H9 (cell line): ENCODE data around the gene POLN. TPM values are rescaled to one million over a fixed set of nuclear protein-coding genes. Genes with fewer than 3 reads are reported as not detected.

ENCODE experiments used
- DNase-seq: peaks from one replicate; pipeline ENCODE4 v3.0.0-alpha.2; 2017
- H2AFZ ChIP-seq: one replicate; pipeline ENCODE4 v1.6.1; 2013; ENCODE audit warnings: mild to moderate bottlenecking, low read length, control low read depth, moderate library complexity
- H2AK5ac ChIP-seq: 2 replicates; pipeline ENCODE4 v1.6.1; 2013; ENCODE audit warnings: low read length, control low read depth, mixed read lengths; ENCODE audit not compliant: insufficient read length
- H2BK120ac ChIP-seq: one replicate; pipeline ENCODE4 v1.6.1; 2013; ENCODE audit warnings: low read depth, mild to moderate bottlenecking, low read length, control low read depth, inconsistent platforms; ENCODE audit not compliant: poor library complexity, severe bottlenecking
- H2BK12ac ChIP-seq: 2 replicates; pipeline ENCODE4 v1.6.1; 2013; ENCODE audit warnings: low read length, control low read depth, mixed read lengths, low read depth; ENCODE audit not compliant: insufficient read length
- H2BK15ac ChIP-seq: 2 replicates; pipeline ENCODE4 v1.6.1; 2013; ENCODE audit warnings: low read depth, low read length, control low read depth
- H2BK20ac ChIP-seq: one replicate; pipeline ENCODE4 v1.6.1; 2013; ENCODE audit warnings: low read depth, mild to moderate bottlenecking, low read length, control low read depth, inconsistent platforms; ENCODE audit not compliant: poor library complexity, severe bottlenecking
- H2BK5ac ChIP-seq: 2 replicates; pipeline ENCODE4 v1.6.1; 2013; ENCODE audit warnings: low read length, control low read depth, mixed read lengths; ENCODE audit not compliant: insufficient read length
- H3K14ac ChIP-seq: 2 replicates; pipeline ENCODE4 v1.6.1; 2013; ENCODE audit warnings: low read length, control low read depth; ENCODE audit not compliant: insufficient read depth
- H3K18ac ChIP-seq: 2 replicates; pipeline ENCODE4 v1.6.1; 2013; ENCODE audit warnings: low read depth, mild to moderate bottlenecking, mixed read lengths, low read length, control low read depth; ENCODE audit not compliant: insufficient read length
- H3K23ac ChIP-seq: 2 replicates; pipeline ENCODE4 v1.6.1; 2013; ENCODE audit warnings: low read length, control low read depth, mixed read lengths, low read depth; ENCODE audit not compliant: insufficient read length
- H3K23me2 ChIP-seq: 2 replicates; pipeline ENCODE4 v1.6.1; 2013; ENCODE audit warnings: low read depth, mild to moderate bottlenecking, mixed read lengths, low read length, control low read depth; ENCODE audit not compliant: insufficient read length, poor library complexity, severe bottlenecking
- H3K27ac ChIP-seq: 2 replicates; pipeline ENCODE4 v1.5.1; 2013; ENCODE audit warnings: low read length, control low read depth, mixed read lengths, low read depth; ENCODE audit not compliant: insufficient read length
- H3K27me3 ChIP-seq: 2 replicates; pipeline ENCODE4 v1.6.1; 2013; ENCODE audit warnings: low read length, control low read depth, inconsistent platforms; ENCODE audit not compliant: insufficient read depth
- H3K4ac ChIP-seq: 2 replicates; pipeline ENCODE4 v1.6.1; 2013; ENCODE audit warnings: low read depth, mild to moderate bottlenecking, control low read depth, inconsistent platforms, low read length, moderate library complexity
- H3K4me1 ChIP-seq: 2 replicates; pipeline ENCODE4 v1.6.1; 2013; ENCODE audit warnings: low read length, control low read depth, inconsistent platforms; ENCODE audit not compliant: insufficient read depth
- H3K4me2 ChIP-seq: 2 replicates; pipeline ENCODE4 v1.6.1; 2013; ENCODE audit warnings: low read length, control low read depth, mixed read lengths; ENCODE audit not compliant: insufficient read length, insufficient read depth
- H3K56ac ChIP-seq: 2 replicates; pipeline ENCODE4 v1.6.1; 2013; ENCODE audit warnings: low read depth, mild to moderate bottlenecking, mixed read lengths, low read length, control low read depth; ENCODE audit not compliant: insufficient read length
- H3K79me1 ChIP-seq: 2 replicates; pipeline ENCODE4 v1.6.1; 2013; ENCODE audit warnings: low read depth, mild to moderate bottlenecking, moderate library complexity, low read length, control low read depth, inconsistent platforms; ENCODE audit not compliant: insufficient read depth, poor library complexity, severe bottlenecking
- H3K79me2 ChIP-seq: 2 replicates; pipeline ENCODE4 v1.6.1; 2013; ENCODE audit warnings: low read length, control low read depth, inconsistent platforms; ENCODE audit not compliant: insufficient read depth
- H3K9ac ChIP-seq: 2 replicates; pipeline ENCODE4 v1.6.1; 2013; ENCODE audit warnings: low read length, control low read depth, mixed read lengths; ENCODE audit not compliant: insufficient read length; ENCODE audit errors: extremely low read depth
- H3K9me3 ChIP-seq: one replicate; pipeline ENCODE4 v1.6.1; 2013; ENCODE audit warnings: low read depth, low read length, inconsistent platforms; ENCODE audit not compliant: control insufficient read depth
- H3T11ph ChIP-seq: one replicate; pipeline ENCODE4 v1.6.1; 2013; ENCODE audit warnings: mild to moderate bottlenecking, low read length, control low read depth, inconsistent platforms
- H4K20me1 ChIP-seq: one replicate; pipeline ENCODE4 v1.6.1; 2013; ENCODE audit not compliant: control insufficient read depth, insufficient read length, insufficient read depth
- H4K5ac ChIP-seq: 2 replicates; pipeline ENCODE4 v1.6.1; 2013; ENCODE audit warnings: low read depth, mild to moderate bottlenecking, mixed read lengths, low read length, control low read depth; ENCODE audit not compliant: insufficient read length
- H4K8ac ChIP-seq: replicated peaks from 2 replicates; pipeline ENCODE4 v1.6.1; 2013; ENCODE audit warnings: low read length, control low read depth, mixed read lengths, low read depth; ENCODE audit not compliant: insufficient read length
- H4K91ac ChIP-seq: 2 replicates; pipeline ENCODE4 v1.6.1; 2013; ENCODE audit warnings: low read depth, mild to moderate bottlenecking, moderate library complexity, mixed read lengths, low read length, control low read depth; ENCODE audit not compliant: insufficient read length
- H3K27ac Mint-ChIP-seq, 3 experiments: 2 replicates in 2 of 3; 3 replicates in 1 of 3; pipeline ENCODE4 v1.8.0; 2020 to 2021; ENCODE audit warnings: mixed read lengths in 3 of 3, mild to moderate bottlenecking in 1 of 3, moderate library complexity in 1 of 3
- H3K27me3 Mint-ChIP-seq: 2 replicates; pipeline ENCODE4 v1.8.0; 2021; ENCODE audit warnings: low read depth, mild to moderate bottlenecking, moderate library complexity, mixed read lengths
- H3K36me3 Mint-ChIP-seq, 3 experiments: 2 replicates in 2 of 3; 3 replicates in 1 of 3; pipeline ENCODE4 v1.8.0; 2020 to 2021; ENCODE audit warnings: low read depth in 3 of 3, mixed read lengths in 3 of 3; ENCODE audit not compliant: insufficient read depth in 1 of 3
- H3K4me1 Mint-ChIP-seq, 2 experiments: 2 replicates each; pipeline ENCODE4 v1.8.0; 2020; ENCODE audit warnings: mixed read lengths in 2 of 2
- H3K4me3 Mint-ChIP-seq, 2 experiments: 2 replicates in 1 of 2; 3 replicates in 1 of 2; pipeline ENCODE4 v1.8.0; 2020 to 2021; ENCODE audit warnings: mild to moderate bottlenecking in 2 of 2, mixed read lengths in 2 of 2, moderate library complexity in 1 of 2
- H3K9me3 Mint-ChIP-seq, 2 experiments: 2 replicates in 1 of 2; 3 replicates in 1 of 2; pipeline ENCODE4 v1.8.0; 2020; ENCODE audit warnings: mild to moderate bottlenecking in 2 of 2, mixed read lengths in 2 of 2, moderate library complexity in 1 of 2
- WGBS: extraction: QIAGEN DNeasy Blood & Tissue Kit; methylation state at CpG from one replicate; pipeline ENCODE4 v1.1.7; 2013; ENCODE audit warnings: missing lambda C conversion rate, low lambda C conversion rate, mixed read lengths; ENCODE audit not compliant: insufficient read length; ENCODE audit errors: extremely low coverage; 5-methylcytosine and 5-hydroxymethylcytosine counted together
- total RNA-seq: library from RNA; stranded (reverse); gene quantifications from 2 replicates; pipeline ENCODE4 v1.2.1, GENCODE V29; 2021
- TF ChIP-seq, protein P1 (sequence below): fragments of 200-600 bp; sonication (generic); conservative IDR thresholded peaks from 3 replicates; pipeline ENCODE4 v1.8.0; 2021; ENCODE audit warnings: antibody characterized with exemption, mild to moderate bottlenecking

The POLN gene
- total RNA-seq, 1 experiment from 2014 or later: 0.74 TPM

GRCh38 chr4:2253160-2254084 lies 11.5 kb upstream of the POLN start:
- TF ChIP-seq, protein P1, sequence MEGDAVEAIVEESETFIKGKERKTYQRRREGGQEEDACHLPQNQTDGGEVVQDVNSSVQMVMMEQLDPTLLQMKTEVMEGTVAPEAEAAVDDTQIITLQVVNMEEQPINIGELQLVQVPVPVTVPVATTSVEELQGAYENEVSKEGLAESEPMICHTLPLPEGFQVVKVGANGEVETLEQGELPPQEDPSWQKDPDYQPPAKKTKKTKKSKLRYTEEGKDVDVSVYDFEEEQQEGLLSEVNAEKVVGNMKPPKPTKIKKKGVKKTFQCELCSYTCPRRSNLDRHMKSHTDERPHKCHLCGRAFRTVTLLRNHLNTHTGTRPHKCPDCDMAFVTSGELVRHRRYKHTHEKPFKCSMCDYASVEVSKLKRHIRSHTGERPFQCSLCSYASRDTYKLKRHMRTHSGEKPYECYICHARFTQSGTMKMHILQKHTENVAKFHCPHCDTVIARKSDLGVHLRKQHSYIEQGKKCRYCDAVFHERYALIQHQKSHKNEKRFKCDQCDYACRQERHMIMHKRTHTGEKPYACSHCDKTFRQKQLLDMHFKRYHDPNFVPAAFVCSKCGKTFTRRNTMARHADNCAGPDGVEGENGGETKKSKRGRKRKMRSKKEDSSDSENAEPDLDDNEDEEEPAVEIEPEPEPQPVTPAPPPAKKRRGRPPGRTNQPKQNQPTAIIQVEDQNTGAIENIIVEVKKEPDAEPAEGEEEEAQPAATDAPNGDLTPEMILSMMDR: no peak
- Histone ChIP-seq H3K23me2 (no peaks in the 10 kb centered on the region), H3K14ac (no peak overlapping the region), H2BK120ac (no peak overlapping the region), H3K27ac (no peak overlapping the region), H4K8ac (no peak overlapping the region), H3K79me2 (no peaks in the 10 kb centered on the region), H4K5ac (no peak overlapping the region), H3K23ac (no peak overlapping the region), H3K18ac (no peak overlapping the region), H3K79me1 (no peaks in the 10 kb centered on the region), H3K27me3 (no peaks in the 10 kb centered on the region), H3K4me1 (no peaks in the 10 kb centered on the region), H2AK5ac (no peak overlapping the region), H4K91ac (no peak overlapping the region), H3T11ph (no peak overlapping the region), H4K20me1 (peaks cover 2% of the 10 kb centered on the region), H3K56ac (no peak overlapping the region), H3K4ac (no peak overlapping the region), H2BK15ac (no peak overlapping the region), H3K4me2 (no peak overlapping the region), H2BK5ac (no peak overlapping the region), H3K9me3 (no peaks in the 10 kb centered on the region), H3K9ac (no peak overlapping the region), H2AFZ (no peak overlapping the region), H2BK12ac (no peak overlapping the region), H2BK20ac (no peak overlapping the region)
- Mint-ChIP-seq H3K4me3 (no peak overlapping the region), H3K27ac (peak overlapping the region in 2 of 3 experiments; percentile 21 to 40; a peak in 3 of 7 replicates), H3K36me3 (peaks cover 5 to 20% (median 12%) of the 10 kb centered on the region in 3 experiments; a peak in 5 of 7 replicates), H3K4me1 (no peaks in the 10 kb centered on the region), H3K27me3 (no peaks in the 10 kb centered on the region), H3K9me3 (no peaks in the 10 kb centered on the region)
- DNase-seq: no peak
- no CpG with 5 or more reads among the region's 32 CpGs for WGBS
